ENCODE results near the gene MAPK4. TPM values are rescaled to one million over a fixed set of nuclear protein-coding genes. Genes with fewer than 3 reads are reported as not detected.

The MAPK4 gene
- total RNA-seq, 6 experiments from 2014 or later, result not detected

GRCh38 chr18:50663626-50664441 is 103.9 kb downstream of the MAPK4 start:
- H3K4me3 Mint-ChIP-seq, result no peak overlapping the region
- H3K27ac Mint-ChIP-seq, result no peak overlapping the region
- no peaks in the 10 kb centered on the region for H3K36me3 Mint-ChIP-seq (ENCODE audit: low read depth)
- peaks cover 48% of the 10 kb centered on the region for H3K9me3 Mint-ChIP-seq
- no peaks in the 10 kb centered on the region for H3K4me1 Mint-ChIP-seq (ENCODE audit: low read depth)
- DNase-seq, result no peak
- TF ChIP-seq, protein P1, sequence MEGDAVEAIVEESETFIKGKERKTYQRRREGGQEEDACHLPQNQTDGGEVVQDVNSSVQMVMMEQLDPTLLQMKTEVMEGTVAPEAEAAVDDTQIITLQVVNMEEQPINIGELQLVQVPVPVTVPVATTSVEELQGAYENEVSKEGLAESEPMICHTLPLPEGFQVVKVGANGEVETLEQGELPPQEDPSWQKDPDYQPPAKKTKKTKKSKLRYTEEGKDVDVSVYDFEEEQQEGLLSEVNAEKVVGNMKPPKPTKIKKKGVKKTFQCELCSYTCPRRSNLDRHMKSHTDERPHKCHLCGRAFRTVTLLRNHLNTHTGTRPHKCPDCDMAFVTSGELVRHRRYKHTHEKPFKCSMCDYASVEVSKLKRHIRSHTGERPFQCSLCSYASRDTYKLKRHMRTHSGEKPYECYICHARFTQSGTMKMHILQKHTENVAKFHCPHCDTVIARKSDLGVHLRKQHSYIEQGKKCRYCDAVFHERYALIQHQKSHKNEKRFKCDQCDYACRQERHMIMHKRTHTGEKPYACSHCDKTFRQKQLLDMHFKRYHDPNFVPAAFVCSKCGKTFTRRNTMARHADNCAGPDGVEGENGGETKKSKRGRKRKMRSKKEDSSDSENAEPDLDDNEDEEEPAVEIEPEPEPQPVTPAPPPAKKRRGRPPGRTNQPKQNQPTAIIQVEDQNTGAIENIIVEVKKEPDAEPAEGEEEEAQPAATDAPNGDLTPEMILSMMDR (IDR thresholded peaks at IDR 0.05), result no peak
- no peaks in the 10 kb centered on the region for H3K27me3 Mint-ChIP-seq (ENCODE audit: insufficient read depth)

DNA sequence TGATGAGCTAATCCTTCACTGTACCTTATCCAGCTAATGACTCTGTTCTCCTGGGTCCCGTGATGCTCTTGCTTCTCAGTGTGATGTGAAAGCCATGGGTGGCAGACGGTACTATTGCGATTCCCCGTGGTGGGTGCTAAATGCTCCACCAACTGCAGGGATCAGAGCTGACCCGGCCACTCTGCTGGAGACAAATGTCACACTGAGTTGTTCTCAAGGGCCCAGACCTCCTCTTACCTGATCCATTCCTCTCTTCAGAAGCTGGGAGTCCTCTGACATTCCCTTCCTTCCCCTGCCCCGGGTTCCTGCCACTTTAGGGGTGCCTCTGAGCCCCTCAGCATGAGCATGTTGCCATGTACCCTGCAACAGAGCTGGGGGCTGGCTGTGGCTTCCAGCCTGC is 105.1 kb downstream of the MAPK4 start:
- DNase-seq, result no peak
- H3K36me3 Mint-ChIP-seq (ENCODE audit: low read depth), result no peaks in the 10 kb centered on the region
- no peak overlapping the region for H3K27ac Mint-ChIP-seq
- H3K9me3 Mint-ChIP-seq, result peaks cover 54% of the 10 kb centered on the region
- no peak overlapping the region for H3K4me3 Mint-ChIP-seq
- no peaks in the 10 kb centered on the region for H3K4me1 Mint-ChIP-seq (ENCODE audit: low read depth)
- TF ChIP-seq, protein P1 (IDR thresholded peaks at IDR 0.05), result no peak
- H3K27me3 Mint-ChIP-seq (ENCODE audit: insufficient read depth), result no peaks in the 10 kb centered on the region

- no peak overlapping the region for H3K27ac Mint-ChIP-seq
- H3K4me1 Mint-ChIP-seq (ENCODE audit: low read depth), result no peaks in the 10 kb centered on the region
- H3K36me3 Mint-ChIP-seq (ENCODE audit: low read depth), result no peaks in the 10 kb centered on the region
- peaks cover 58% of the 10 kb centered on the region for H3K9me3 Mint-ChIP-seq
- no peak for DNase-seq
- TF ChIP-seq, protein P1 (IDR thresholded peaks at IDR 0.05), result no peak
- H3K4me3 Mint-ChIP-seq, result no peak overlapping the region
- no peaks in the 10 kb centered on the region for H3K27me3 Mint-ChIP-seq (ENCODE audit: insufficient read depth)
Measured at GRCh38 chr18:50665519-50665918, 105.6 kb downstream of the MAPK4 start.

- Mint-ChIP-seq H3K27ac (no peak overlapping the region), H3K36me3 (ENCODE audit: low read depth) (no peaks in the 10 kb centered on the region), H3K9me3 (peaks cover 59% of the 10 kb centered on the region), H3K27me3 (ENCODE audit: insufficient read depth) (no peaks in the 10 kb centered on the region), H3K4me3 (no peak overlapping the region), H3K4me1 (ENCODE audit: low read depth) (no peaks in the 10 kb centered on the region)
- DNase-seq, result no peak
- TF ChIP-seq, protein P1 (IDR thresholded peaks at IDR 0.05), result no peak
Measured at GRCh38 chr18:50666536-50666935, 106.6 kb downstream of the MAPK4 start.

DNA sequence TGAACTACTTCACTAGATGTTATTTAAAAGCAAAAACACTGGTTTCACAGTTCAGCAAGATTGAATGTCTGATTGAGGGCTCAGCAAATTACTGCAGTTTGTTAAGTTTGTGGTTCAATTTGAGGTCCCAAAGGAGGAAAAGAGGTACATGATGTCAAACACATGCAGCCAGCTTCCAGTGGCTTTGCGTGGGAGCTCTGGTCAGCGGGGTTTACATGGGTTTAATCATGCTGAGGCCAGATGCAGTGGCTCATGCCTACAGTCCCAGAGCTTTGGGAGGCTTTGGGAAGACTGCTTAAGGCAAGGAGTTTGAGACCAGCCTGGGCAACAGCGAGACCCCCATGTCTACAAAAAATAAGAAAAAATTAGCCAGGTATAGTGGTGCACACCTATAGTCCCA is 111.5 kb downstream of the MAPK4 start:
- H3K27me3 Mint-ChIP-seq (ENCODE audit: insufficient read depth), result no peaks in the 10 kb centered on the region; the same call in 1 of the 2 replicates
- H3K27ac Mint-ChIP-seq, result no peak overlapping the region
- H3K4me1 Mint-ChIP-seq (ENCODE audit: low read depth), result no peaks in the 10 kb centered on the region
- TF ChIP-seq, protein P1 (IDR thresholded peaks at IDR 0.05), result no peak
- no peak overlapping the region for H3K4me3 Mint-ChIP-seq
- DNase-seq, result no peak
- no peaks in the 10 kb centered on the region for H3K36me3 Mint-ChIP-seq (ENCODE audit: low read depth)
- H3K9me3 Mint-ChIP-seq, result peaks cover 40% of the 10 kb centered on the region

Measured in HFFc6 (cell line).